Activated T-cell treated with anti-CD3 and anti-CD28 coated beads, Interleukin-2, amount 50 U/mL, for 4 hours (primary cell): ENCODE measurements around the gene ITGA11. TPM values are rescaled to one million over a fixed set of nuclear protein-coding genes. Genes with fewer than 3 reads are reported as not detected.

Source experiments
- ATAC-seq, 2 donors: fragments of 200-7000 bp; cut with Tn5 transposase; one replicate each; pipeline ENCODE4 v1.10.0; 2021
- DNase-seq: peaks from one replicate; pipeline ENCODE4 v3.0.0-alpha.2; 2020
- H3K27me3 Mint-ChIP-seq: one replicate; pipeline ENCODE4 v1.8.0; 2021; ENCODE audit warnings: low read depth, mixed read lengths
- H3K36me3 Mint-ChIP-seq: one replicate; pipeline ENCODE4 v1.8.0; 2022; ENCODE audit warnings: mixed read lengths; ENCODE audit not compliant: insufficient read depth
- H3K4me1 Mint-ChIP-seq: one replicate; pipeline ENCODE4 v1.8.0; 2021; ENCODE audit warnings: low read depth, mixed read lengths
- H3K4me3 Mint-ChIP-seq: one replicate; pipeline ENCODE4 v1.8.0; 2021; ENCODE audit warnings: mild to moderate bottlenecking, moderate library complexity, mixed read lengths
- H3K9me3 Mint-ChIP-seq: one replicate; pipeline ENCODE4 v1.8.0; 2021; ENCODE audit warnings: mixed read lengths
- total RNA-seq, 3 donors: library from RNA; stranded (reverse); gene quantifications; one replicate each; pipeline ENCODE4 v1.2.1, GENCODE V29; 2021

The ITGA11 gene
- total RNA-seq, 3 donors from 2014 or later: 0.05 to 0.21 TPM; not detected in 1

DNA sequence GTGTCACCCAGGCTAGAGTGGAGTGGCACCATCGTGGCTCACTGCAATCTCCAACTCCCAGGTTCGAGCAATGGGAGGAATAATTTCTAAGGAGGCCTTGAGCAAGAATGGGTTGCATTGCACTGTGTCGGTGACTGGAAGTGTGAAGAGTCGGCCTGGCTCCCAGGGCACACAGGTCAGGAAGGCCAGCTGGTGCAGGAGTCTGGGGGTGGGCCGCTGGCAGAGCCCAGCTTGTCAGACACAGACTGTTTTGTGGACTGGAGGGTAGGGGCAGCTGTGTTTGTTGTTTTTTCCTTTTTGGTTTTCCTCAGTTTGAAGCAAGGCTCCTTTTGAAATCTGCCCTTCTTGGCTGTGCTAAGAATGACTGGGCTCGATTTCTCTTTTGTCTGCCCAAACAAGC is 66.2 kb downstream of the ITGA11 start:
- Mint-ChIP-seq H3K9me3 (no peaks in the 10 kb centered on the region), H3K36me3 (no peaks in the 10 kb centered on the region), H3K4me1 (no peaks in the 10 kb centered on the region), H3K4me3 (no peak overlapping the region), H3K27me3 (peaks cover 14% of the 10 kb centered on the region)
- DNase-seq (no peak), ATAC-seq (no peak)

DNA sequence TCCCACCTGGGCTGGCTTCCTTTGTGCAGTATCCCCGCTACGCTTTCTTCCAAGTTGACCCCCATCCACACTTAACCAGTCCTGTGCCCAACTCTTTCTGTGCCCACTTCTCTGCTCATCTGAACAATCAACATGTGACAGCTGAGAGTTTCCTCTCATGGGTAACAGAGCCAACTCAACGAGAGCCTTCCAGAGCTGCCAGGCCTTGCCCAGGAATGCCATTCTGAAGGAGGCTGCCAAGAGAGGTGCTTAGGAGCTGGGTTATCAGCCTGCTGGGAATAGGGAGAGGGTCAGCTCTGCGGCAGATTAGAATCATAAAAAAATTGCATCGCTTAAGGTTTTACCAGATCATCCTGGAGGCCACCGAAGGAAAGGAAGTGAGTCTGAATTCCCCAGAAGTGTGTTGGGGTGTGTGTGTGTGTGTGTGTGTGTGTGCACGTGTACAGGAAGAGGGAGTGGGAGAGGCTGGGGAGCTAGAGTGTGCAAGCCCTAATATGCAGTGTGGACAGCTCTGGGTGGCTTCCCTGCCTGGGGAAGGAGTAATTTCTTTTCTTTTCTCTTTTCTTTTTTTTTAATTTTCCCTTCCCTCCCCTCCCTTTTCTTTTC is 66.7 kb downstream of the ITGA11 start:
- no peaks in the 10 kb centered on the region for H3K9me3 Mint-ChIP-seq
- no peak for DNase-seq
- no peaks in the 10 kb centered on the region for H3K36me3 Mint-ChIP-seq
- ATAC-seq: no peak
- H3K27me3 Mint-ChIP-seq: peaks cover 15% of the 10 kb centered on the region
- no peak overlapping the region for H3K4me3 Mint-ChIP-seq
- H3K4me1 Mint-ChIP-seq: no peaks in the 10 kb centered on the region

DNA sequence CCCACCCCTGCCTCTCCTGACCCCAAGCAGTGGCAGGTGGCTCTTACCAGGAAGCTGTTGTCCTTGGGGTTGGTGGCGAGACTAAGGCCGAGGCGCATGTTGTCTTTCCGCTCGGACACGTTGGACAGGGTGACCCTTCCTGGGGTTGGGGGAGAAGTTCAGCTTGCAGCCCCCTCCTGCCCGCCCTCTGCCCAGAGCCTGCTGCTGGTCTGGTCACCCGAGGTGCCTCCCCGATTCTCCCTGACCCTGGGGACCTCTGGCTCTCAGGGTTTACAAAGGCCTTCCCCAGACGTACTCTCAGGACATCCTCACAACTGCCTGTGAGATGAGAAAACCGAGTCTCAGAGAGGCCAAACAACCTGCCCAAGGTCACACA is 67.3 kb downstream of the ITGA11 start:
- peaks cover 14% of the 10 kb centered on the region for H3K27me3 Mint-ChIP-seq
- H3K9me3 Mint-ChIP-seq: no peaks in the 10 kb centered on the region
- no peak for ATAC-seq
- no peaks in the 10 kb centered on the region for H3K36me3 Mint-ChIP-seq
- no peaks in the 10 kb centered on the region for H3K4me1 Mint-ChIP-seq
- no peak for DNase-seq
- H3K4me3 Mint-ChIP-seq: no peak overlapping the region

DNA sequence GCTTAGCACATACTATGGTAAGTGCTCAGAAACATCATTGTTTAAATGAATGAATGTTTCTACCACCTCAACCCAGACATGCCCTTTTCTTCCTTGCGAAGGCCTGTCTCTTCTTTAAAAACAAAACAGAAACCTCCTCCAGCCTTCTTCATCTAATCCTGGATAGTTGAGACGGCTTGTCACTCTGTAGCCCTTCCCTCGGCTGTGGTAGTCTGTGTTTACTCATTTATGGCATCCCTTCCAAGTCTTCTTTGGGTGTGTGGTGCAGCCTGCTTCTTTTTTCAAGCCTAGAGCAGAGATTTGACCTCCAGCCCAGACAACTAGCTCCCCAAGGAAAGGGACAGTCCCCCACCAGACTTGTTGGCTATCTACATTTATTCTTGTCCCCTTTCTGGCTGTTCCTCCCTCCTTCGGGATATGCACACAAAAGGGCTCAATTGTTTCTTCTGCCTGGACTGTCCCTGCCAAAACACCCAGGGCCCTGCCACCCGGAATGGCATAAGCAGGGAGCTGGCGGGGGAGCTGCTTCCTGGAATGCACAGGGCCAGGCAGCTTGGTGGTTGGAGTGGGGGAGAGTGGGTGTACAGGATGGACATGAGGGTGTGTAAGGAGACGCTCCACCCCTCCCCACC is 67.8 kb downstream of the ITGA11 start:
- H3K4me3 Mint-ChIP-seq: no peak overlapping the region
- H3K4me1 Mint-ChIP-seq: no peaks in the 10 kb centered on the region
- no peak for DNase-seq
- H3K9me3 Mint-ChIP-seq: no peaks in the 10 kb centered on the region
- H3K36me3 Mint-ChIP-seq: no peaks in the 10 kb centered on the region
- H3K27me3 Mint-ChIP-seq: peaks cover 13% of the 10 kb centered on the region
- no peak for ATAC-seq

GRCh38 chr15:68363353-68363752 is 68.6 kb downstream of the ITGA11 start:
- H3K4me3 Mint-ChIP-seq: no peak overlapping the region
- DNase-seq: no peak
- ATAC-seq: no peak
- peaks cover 7% of the 10 kb centered on the region for H3K27me3 Mint-ChIP-seq
- no peaks in the 10 kb centered on the region for H3K4me1 Mint-ChIP-seq
- H3K36me3 Mint-ChIP-seq: no peaks in the 10 kb centered on the region
- no peaks in the 10 kb centered on the region for H3K9me3 Mint-ChIP-seq

GRCh38 chr15:68362537-68363126 is 69.3 kb downstream of the ITGA11 start:
- ATAC-seq (no peak), DNase-seq (no peak)
- Mint-ChIP-seq H3K27me3 (peaks cover 7% of the 10 kb centered on the region), H3K9me3 (no peaks in the 10 kb centered on the region), H3K36me3 (no peaks in the 10 kb centered on the region), H3K4me1 (no peaks in the 10 kb centered on the region), H3K4me3 (no peak overlapping the region)

DNA sequence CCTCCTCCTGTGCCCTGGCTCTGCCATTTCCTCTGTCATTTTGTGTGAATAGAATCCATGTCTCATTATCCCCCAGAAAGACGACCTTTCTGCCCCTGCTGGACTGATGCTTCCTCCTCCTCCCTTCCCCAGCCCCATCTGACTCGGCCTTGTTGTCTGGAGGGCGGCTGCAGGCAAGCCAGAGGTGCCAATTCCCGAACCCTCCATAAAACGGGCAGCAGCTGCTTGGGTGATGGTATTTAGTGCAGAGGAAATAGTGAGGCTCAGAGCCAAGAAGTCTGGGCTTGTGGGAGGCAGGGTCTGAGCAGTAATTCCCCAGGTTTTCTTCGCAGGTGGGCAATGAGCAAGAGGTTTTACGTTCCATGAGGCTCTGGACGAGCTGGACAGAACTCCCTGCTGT is 71.2 kb downstream of the ITGA11 start:
- no peak overlapping the region for H3K4me3 Mint-ChIP-seq
- no peaks in the 10 kb centered on the region for H3K36me3 Mint-ChIP-seq
- DNase-seq: no peak
- no peaks in the 10 kb centered on the region for H3K4me1 Mint-ChIP-seq
- ATAC-seq: no peak
- peaks cover 4% of the 10 kb centered on the region for H3K27me3 Mint-ChIP-seq
- no peaks in the 10 kb centered on the region for H3K9me3 Mint-ChIP-seq

DNA sequence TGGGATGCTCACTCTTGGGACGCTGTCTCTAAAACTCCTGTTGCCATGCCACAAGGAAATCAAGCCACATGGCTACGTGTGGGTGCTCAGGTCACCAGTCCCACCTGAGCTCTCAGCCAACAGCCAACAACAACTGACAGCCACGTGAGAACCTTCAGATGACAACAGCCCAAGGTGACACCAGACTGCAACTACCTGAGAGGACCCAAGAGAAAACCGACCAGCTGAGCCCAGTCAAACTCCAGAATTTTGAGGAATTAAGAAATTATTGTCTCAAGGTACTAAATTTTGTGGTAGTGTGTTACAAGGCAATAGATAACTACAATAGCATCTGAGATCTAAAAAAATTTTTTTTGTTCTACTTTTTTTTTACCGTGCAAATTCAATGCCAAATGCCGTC is 75.2 kb downstream of the ITGA11 start:
- no peaks in the 10 kb centered on the region for H3K36me3 Mint-ChIP-seq
- no peak for ATAC-seq

GRCh38 chr15:68354923-68355322 is 77.0 kb downstream of the ITGA11 start:
- H3K27me3 Mint-ChIP-seq: no peaks in the 10 kb centered on the region
- no peak overlapping the region for H3K4me3 Mint-ChIP-seq
- H3K9me3 Mint-ChIP-seq: no peaks in the 10 kb centered on the region
- no peak for ATAC-seq
- H3K4me1 Mint-ChIP-seq: peaks cover 8% of the 10 kb centered on the region
- no peak for DNase-seq
- H3K36me3 Mint-ChIP-seq: no peaks in the 10 kb centered on the region

More for the DNA sequence above, 75.2 kb downstream of the ITGA11 start:
- Mint-ChIP-seq H3K4me1 (peaks cover 8% of the 10 kb centered on the region), H3K4me3 (no peak overlapping the region), H3K9me3 (no peaks in the 10 kb centered on the region), H3K27me3 (peaks cover 4% of the 10 kb centered on the region)
- no peak for DNase-seq

DNA sequence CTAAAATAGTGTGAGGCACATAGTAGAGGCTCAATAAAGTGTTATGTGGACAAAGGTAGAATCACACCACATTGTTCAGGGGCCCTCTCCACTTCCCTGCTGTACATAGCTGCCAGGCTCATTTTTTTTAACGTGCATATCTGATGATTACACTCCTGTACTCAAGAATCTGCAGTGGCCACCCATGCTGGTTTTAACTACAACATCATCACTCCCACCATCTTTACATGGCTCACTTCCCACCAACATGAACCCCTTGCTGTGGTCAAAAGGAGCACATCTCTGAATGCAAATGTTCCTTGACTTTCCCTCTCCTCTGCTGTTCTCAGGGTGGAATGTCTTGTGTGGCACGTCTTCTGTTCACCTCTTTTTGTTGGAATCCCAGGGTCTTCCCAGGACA is 77.7 kb downstream of the ITGA11 start:
- H3K36me3 Mint-ChIP-seq: no peaks in the 10 kb centered on the region
- no peak overlapping the region for H3K4me3 Mint-ChIP-seq
- DNase-seq: no peak
- no peak for ATAC-seq
- no peaks in the 10 kb centered on the region for H3K27me3 Mint-ChIP-seq
- no peaks in the 10 kb centered on the region for H3K9me3 Mint-ChIP-seq
- peaks cover 8% of the 10 kb centered on the region for H3K4me1 Mint-ChIP-seq

GRCh38 chr15:68353421-68354135 is 78.4 kb downstream of the ITGA11 start:
- ATAC-seq (no peak), DNase-seq (no peak)
- Mint-ChIP-seq H3K36me3 (no peaks in the 10 kb centered on the region), H3K27me3 (no peaks in the 10 kb centered on the region), H3K4me3 (no peak overlapping the region), H3K4me1 (peaks cover 8% of the 10 kb centered on the region), H3K9me3 (no peaks in the 10 kb centered on the region)

DNA sequence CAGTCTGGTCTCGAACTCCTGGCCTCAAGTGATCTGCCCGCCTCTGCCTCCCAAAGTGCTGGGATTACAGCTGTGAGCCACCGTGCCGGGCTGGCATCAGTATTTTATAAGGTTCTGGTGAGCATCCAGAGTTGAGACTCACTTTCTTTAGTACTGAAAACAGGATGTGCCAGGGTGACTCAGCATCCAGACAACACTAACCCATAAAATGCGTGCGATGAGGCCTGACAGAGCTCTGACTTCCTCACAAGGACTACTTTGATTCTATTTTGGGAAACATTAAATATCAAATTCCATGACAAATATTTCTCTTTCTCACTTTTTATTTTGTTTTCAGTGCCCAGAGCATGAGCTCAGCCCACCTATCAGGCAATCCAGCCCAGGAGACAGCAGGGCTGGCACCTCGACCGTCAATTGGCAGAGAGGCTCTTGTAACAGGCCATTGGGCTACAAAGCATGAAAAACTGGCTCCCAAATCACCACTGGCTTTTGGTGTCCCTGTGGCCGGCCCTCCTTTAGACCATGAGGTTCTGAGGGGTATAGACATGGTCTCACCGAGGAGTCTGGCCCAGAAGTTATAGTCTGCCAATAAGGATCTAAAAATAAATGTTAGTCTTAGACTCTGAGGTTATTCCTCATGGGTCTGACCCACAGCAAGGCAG is 79.4 kb downstream of the ITGA11 start:
- H3K9me3 Mint-ChIP-seq: no peaks in the 10 kb centered on the region
- ATAC-seq (peak; percentile 81 to 89), DNase-seq (peak; percentile 21)
- no peak overlapping the region for H3K4me3 Mint-ChIP-seq
- peaks cover 8% of the 10 kb centered on the region for H3K4me1 Mint-ChIP-seq
- peaks cover 2% of the 10 kb centered on the region for H3K27me3 Mint-ChIP-seq
- no peaks in the 10 kb centered on the region for H3K36me3 Mint-ChIP-seq

GRCh38 chr15:68349151-68349550 is 82.8 kb downstream of the ITGA11 start:
- DNase-seq (no peak), ATAC-seq (no peak)
- H3K4me3 Mint-ChIP-seq: no peak overlapping the region
- H3K36me3 Mint-ChIP-seq: no peaks in the 10 kb centered on the region
- peaks cover 8% of the 10 kb centered on the region for H3K4me1 Mint-ChIP-seq
- H3K27me3 Mint-ChIP-seq: peaks cover 4% of the 10 kb centered on the region
- H3K9me3 Mint-ChIP-seq: no peaks in the 10 kb centered on the region

DNA sequence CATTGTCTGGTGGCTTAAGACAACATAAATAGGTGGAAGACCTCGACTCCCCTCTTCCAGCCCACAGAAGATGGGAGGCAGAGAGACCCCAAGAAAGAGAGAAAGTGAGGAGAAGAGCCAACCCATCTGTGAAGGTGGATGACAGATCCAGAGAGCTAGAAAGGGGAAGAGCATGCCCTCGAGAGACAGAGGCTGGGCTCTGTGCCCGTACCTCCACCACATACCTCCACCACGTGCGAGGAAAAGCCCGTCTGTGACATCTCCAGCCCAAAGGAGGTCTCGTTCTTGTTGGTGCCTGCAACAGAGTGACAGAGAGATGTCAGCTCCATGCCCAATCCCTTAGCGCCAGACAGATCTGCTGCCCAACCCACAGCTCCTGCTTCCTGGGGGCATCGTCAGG is 83.4 kb downstream of the ITGA11 start:
- H3K9me3 Mint-ChIP-seq: no peaks in the 10 kb centered on the region
- H3K4me1 Mint-ChIP-seq: peaks cover 8% of the 10 kb centered on the region
- H3K27me3 Mint-ChIP-seq: peaks cover 4% of the 10 kb centered on the region
- no peak overlapping the region for H3K4me3 Mint-ChIP-seq
- ATAC-seq (no peak), DNase-seq (no peak)
- H3K36me3 Mint-ChIP-seq: no peaks in the 10 kb centered on the region
